Suprapubic skin (tissue), 4 donors: ENCODE results near the gene PFDN2. TPM values are rescaled to one million over a fixed set of nuclear protein-coding genes. Genes with fewer than 3 reads are reported as not detected.

Experiments
- DNase-seq, 2 donors: peaks; one replicate each; pipeline ENCODE4 v3.0.0-alpha.2; 2019; ENCODE audit warnings: low spot score in 2 of 2
- H3K27ac ChIP-seq: fragments of 200-600 bp; sonication (generic); one replicate; pipeline ENCODE4 v1.5.1; 2019
- H3K27me3 ChIP-seq: fragments of 200-600 bp; sonication (generic); one replicate; pipeline ENCODE4 v1.5.1; 2019
- H3K36me3 ChIP-seq: fragments of 200-600 bp; sonication (generic); one replicate; pipeline ENCODE4 v1.5.1; 2019
- H3K4me1 ChIP-seq: fragments of 200-600 bp; sonication (generic); one replicate; pipeline ENCODE4 v1.5.1; 2019
- H3K4me3 ChIP-seq: fragments of 200-600 bp; sonication (generic); one replicate; pipeline ENCODE4 v1.5.1; 2019; ENCODE audit warnings: mild to moderate bottlenecking
- H3K9me3 ChIP-seq: fragments of 200-600 bp; sonication (generic); one replicate; pipeline ENCODE4 v1.5.1; 2019
- EP300 ChIP-seq: sonication (generic); formaldehyde crosslinking; IDR thresholded peaks from one replicate; pipeline ENCODE4 v1.6.1; 2017; ENCODE audit warnings: antibody characterized with exemption
- POLR2A ChIP-seq, 2 donors: fragments of 450-650 bp; IDR thresholded peaks; one replicate each; pipeline ENCODE4 v1.6.1; 2017; ENCODE audit warnings: antibody characterized with exemption in 2 of 2, mild to moderate bottlenecking in 2 of 2, moderate library complexity in 2 of 2
- POLR2AphosphoS5 ChIP-seq, 3 donors: sonication (generic); formaldehyde crosslinking; IDR thresholded peaks; one replicate each; pipeline ENCODE4 v1.6.1; 2017; ENCODE audit warnings: antibody characterized with exemption in 3 of 3
- WGBS: methylation state at CpG from one replicate; pipeline ENCODE4 v1.1.5; 2018; 5-methylcytosine and 5-hydroxymethylcytosine counted together
- total RNA-seq, 4 donors: library from RNA; depleted of rRNA; stranded (reverse); fragments of >200 nt; gene quantifications; one replicate each; pipeline ENCODE4 v1.1.0, GENCODE V29; 2016
- TF ChIP-seq, protein P1 (sequence below), 2 donors: fragments of 200-600 bp in 1 of 2; fragments of 450-650 bp in 1 of 2; sonication (generic) in 1 of 2; IDR thresholded peaks; one replicate each; pipeline ENCODE4 v1.5.1; 2016 to 2019; ENCODE audit warnings: antibody characterized with exemption in 2 of 2, mild to moderate bottlenecking in 1 of 2, moderate library complexity in 1 of 2

Gene PFDN2, protein sequence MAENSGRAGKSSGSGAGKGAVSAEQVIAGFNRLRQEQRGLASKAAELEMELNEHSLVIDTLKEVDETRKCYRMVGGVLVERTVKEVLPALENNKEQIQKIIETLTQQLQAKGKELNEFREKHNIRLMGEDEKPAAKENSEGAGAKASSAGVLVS
- 10 to 100 TPM; 21.3 to 33.9 (median 27.1) TPM for total RNA-seq

DNA sequence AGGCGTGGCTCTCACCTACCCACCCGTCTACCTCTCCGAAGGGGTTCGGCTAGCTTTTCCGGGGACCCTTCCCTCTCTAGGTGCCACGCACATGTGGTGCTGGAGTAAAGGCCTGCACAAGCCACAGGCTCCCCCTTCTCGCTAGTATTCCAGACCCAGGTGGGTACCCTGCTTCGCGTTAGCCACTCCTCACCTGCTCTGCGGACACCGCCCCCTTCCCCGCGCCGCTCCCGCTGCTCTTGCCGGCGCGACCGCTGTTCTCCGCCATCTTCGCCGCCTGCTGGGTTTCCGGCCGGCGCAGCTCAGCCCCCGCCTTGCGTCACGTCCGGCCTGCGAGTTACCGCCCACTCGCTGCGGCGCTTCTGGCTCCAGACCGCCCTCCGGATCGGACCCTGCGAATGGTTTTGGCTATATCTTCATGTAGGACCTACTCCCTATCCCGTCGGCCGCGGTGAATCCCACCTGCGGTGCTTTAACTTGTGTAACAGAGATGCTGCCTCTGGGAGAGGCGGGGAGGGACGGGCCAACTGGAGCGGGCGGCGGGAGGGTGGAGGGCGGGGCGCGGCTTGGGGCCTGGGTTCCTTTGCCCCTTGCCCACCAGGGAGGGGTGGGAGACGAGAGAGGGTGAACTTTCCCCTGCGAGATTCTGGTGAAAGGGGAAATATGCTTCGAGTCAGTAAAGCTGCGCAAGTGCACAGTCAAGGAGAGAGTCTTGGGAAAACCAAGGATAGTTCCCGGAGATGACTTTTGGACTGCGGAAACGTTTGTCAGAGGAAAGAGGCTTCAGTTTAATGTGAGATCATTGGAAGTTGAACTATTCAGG lies at the start of gene PFDN2, which contains the start of gene NIT1:
PFDN2 (minus strand) TSS at position 279 of the 823 bp plus-strand sequence; CDS start at position 268, 11 bp downstream.
NIT1 (plus strand) TSS at position 347 of the 823 bp plus-strand sequence; CDS start at position 419, 72 bp downstream.
- Histone ChIP-seq H3K4me1 (peaks cover 63% of the 10 kb centered on the region), H3K4me3 (peak within 1 kb of the TSS; percentile 99), H3K27me3 (no peaks in the 10 kb centered on the region), H3K36me3 (peaks cover 35% of the 10 kb centered on the region), H3K27ac (peak within 1 kb of the TSS; percentile 97), H3K9me3 (no peaks in the 10 kb centered on the region)
- WGBS: under 1% methylated on average over 31 of the region's 58 CpGs
- TF ChIP-seq, protein P1, sequence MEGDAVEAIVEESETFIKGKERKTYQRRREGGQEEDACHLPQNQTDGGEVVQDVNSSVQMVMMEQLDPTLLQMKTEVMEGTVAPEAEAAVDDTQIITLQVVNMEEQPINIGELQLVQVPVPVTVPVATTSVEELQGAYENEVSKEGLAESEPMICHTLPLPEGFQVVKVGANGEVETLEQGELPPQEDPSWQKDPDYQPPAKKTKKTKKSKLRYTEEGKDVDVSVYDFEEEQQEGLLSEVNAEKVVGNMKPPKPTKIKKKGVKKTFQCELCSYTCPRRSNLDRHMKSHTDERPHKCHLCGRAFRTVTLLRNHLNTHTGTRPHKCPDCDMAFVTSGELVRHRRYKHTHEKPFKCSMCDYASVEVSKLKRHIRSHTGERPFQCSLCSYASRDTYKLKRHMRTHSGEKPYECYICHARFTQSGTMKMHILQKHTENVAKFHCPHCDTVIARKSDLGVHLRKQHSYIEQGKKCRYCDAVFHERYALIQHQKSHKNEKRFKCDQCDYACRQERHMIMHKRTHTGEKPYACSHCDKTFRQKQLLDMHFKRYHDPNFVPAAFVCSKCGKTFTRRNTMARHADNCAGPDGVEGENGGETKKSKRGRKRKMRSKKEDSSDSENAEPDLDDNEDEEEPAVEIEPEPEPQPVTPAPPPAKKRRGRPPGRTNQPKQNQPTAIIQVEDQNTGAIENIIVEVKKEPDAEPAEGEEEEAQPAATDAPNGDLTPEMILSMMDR (IDR thresholded peaks at IDR 0.05): no peak
- TF ChIP-seq POLR2AphosphoS5 (IDR thresholded peaks at IDR 0.05) (peak; percentile 92 to 96 (median 95)), POLR2A (IDR thresholded peaks at IDR 0.05) (peak; percentile 84 to 90), EP300 (no peak)
- DNase-seq: peak; percentile 92 to 94

DNA sequence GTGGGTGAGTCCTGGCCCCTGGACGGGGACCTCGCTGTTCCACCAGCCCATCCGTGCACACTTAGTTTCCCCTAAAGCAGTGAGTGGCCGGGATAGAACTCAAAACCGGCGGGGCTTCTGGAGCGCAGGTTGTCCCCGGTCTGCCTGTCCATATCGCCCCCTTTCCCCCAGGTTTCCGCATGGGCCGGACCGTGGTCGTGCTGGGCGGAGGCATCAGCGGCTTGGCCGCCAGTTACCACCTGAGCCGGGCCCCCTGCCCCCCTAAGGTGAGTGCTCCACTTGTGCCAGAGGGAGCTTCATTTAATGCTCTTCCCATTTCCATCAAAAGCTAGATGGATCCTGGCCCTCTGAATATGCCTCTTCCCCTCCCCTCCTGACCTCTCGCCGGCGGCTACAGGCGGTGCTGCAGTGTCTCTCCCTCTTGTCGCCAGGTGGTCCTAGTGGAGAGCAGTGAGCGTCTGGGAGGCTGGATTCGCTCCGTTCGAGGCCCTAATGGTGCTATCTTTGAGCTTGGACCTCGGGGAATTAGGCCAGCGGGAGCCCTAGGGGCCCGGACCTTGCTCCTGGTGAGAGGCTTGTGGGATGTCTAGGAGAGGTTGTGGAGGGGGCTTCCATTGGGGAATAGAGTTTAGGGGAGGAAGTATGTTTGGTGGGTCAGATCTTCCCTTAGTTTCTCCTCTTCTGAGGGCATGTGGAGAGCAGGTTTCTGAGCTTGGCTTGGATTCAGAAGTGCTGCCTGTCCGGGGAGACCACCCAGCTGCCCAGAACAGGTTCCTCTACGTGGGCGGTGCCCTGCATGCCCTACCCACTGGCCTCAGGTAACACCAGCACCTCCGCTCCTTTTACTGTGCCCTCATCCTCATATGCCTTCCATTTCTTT lies 49.1 kb upstream of the PFDN2 start:
- peak in 1 of 2 donors; percentile 78 for DNase-seq
- Histone ChIP-seq H3K4me1 (peaks cover 33% of the 10 kb centered on the region), H3K27ac (peak overlapping the region; percentile 87), H3K9me3 (no peaks in the 10 kb centered on the region), H3K4me3 (peak overlapping the region; percentile 81), H3K27me3 (no peaks in the 10 kb centered on the region), H3K36me3 (peaks cover 58% of the 10 kb centered on the region)
- WGBS: 6% methylated on average over 33 of the region's 33 CpGs
- TF ChIP-seq EP300 (no peak), POLR2A (IDR thresholded peaks at IDR 0.05) (no peak), POLR2AphosphoS5 (IDR thresholded peaks at IDR 0.05) (no peak)
- TF ChIP-seq, protein P1 (IDR thresholded peaks at IDR 0.05): no peak

DNA sequence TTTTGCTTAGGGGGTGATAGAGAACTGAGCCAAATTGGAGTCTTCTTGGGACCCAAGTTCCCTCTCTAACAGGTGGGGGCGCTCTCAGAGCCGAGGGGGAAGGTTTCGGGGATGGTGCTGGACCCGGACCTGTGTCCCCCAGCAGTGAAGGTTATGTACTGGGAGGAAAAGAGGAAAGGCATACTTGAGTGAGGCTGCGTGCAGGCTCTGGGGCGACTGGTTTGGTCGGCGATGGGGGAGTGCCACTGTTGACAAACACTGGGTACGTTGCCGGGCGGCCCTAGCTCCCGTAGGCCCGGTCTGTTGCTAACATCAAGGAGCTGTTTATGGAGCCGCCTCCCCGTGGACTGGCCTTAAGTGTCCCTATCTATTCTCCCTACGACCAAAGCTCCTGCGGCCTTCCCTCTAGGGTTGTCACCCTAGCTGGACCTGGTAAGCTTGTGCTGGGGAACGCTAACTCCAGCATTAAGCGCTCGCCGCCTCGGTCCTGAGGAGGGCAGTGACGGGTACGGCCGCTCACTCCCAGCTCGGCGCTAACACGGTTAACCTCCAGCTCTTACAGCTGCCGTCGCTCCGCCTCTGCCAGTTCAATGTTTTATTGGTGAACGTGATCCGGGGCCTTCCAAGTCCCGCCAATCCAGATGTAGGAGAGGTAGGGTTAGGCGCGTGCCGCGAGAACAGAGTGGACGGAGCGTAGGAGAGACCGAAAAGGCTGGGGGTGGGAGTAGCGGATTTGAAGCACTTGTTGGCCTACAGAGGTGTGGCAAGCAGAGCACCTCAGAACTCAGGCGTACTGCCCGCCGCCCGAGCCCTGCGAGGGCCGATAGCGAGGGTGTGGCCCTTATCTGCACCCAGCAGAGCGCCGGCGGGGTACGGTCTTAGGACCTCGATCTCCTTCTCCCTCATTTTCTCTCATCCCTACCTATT lies 48.2 kb upstream of the PFDN2 start, which contains the start of gene PPOX:
PPOX (plus strand) TSS at position 685 of the 927 bp plus-strand sequence. CDS start 422 bp downstream, outside the sequence.
- under 1% methylated on average over 41 of the region's 54 CpGs for WGBS
- H3K27ac ChIP-seq: peak within 1 kb of the TSS; percentile 87
- H3K36me3 ChIP-seq: peaks cover 58% of the 10 kb centered on the region
- H3K4me3 ChIP-seq: peak within 1 kb of the TSS; percentile 81
- peak; percentile 98 to 99 for DNase-seq
- peak in 1 of 2 donors; percentile 71 for TF ChIP-seq POLR2A (IDR thresholded peaks at IDR 0.05)
- peak; percentile 39 to 84 (median 76) for TF ChIP-seq POLR2AphosphoS5 (IDR thresholded peaks at IDR 0.05)
- TF ChIP-seq, protein P1 (IDR thresholded peaks at IDR 0.05): peak in 1 of 2 donors; percentile 4
- no peak for TF ChIP-seq EP300
- no peaks in the 10 kb centered on the region for H3K27me3 ChIP-seq
- no peaks in the 10 kb centered on the region for H3K9me3 ChIP-seq
- peaks cover 35% of the 10 kb centered on the region for H3K4me1 ChIP-seq

DNA sequence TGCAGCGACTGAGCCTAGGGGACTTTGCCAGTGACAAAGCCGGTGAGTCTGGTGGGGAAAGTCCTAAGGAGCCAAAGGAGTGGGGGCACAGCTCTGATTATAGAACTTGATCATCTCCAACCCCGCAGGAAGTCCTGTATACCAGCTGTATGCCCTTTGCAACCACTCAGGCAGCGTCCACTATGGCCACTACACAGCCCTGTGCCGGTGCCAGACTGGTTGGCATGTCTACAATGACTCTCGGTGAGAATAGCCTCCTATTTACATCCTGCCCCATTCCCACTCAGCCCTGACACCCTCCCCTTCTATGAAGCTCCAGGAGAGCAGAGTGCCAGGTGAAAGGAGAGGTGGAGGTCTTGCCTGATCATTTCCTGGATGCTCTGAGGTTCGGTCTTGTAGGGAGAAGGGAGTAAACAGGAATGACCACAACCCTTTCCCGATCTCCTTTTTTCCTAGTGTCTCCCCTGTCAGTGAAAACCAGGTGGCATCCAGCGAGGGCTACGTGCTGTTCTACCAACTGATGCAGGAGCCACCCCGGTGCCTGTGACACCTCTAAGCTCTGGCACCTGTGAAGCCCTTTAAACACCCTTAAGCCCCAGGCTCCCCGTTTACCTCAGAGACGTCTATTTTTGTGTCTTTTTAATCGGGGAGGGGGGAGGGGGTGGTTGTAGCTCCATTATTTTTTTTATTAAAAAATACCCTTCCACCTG lies 47.2 kb upstream of the PFDN2 start:
- H3K36me3 ChIP-seq: peaks cover 53% of the 10 kb centered on the region
- no peak for TF ChIP-seq POLR2A (IDR thresholded peaks at IDR 0.05)
- no peak for TF ChIP-seq POLR2AphosphoS5 (IDR thresholded peaks at IDR 0.05)
- TF ChIP-seq, protein P1 (IDR thresholded peaks at IDR 0.05): no peak
- TF ChIP-seq EP300: no peak
- peak overlapping the region; percentile 81 for H3K4me3 ChIP-seq
- H3K9me3 ChIP-seq: no peaks in the 10 kb centered on the region
- 57% methylated on average over 13 of the region's 14 CpGs for WGBS
- DNase-seq: peak in 1 of 2 donors; percentile 69
- no peaks in the 10 kb centered on the region for H3K27me3 ChIP-seq
- peaks cover 45% of the 10 kb centered on the region for H3K4me1 ChIP-seq
- peak overlapping the region; percentile 87 for H3K27ac ChIP-seq
